AG09319 (cell line): Measurements from ENCODE around the gene TMSB4X.
A peak's percentile ranks its signal among the peaks of the same experiment; 100 is the strongest.
"Not testable (repeated sequence)": the region's sequence is repeated elsewhere in the genome, so short reads cannot be mapped to it uniquely, and the experiment has no call there.

Experiments used
- DNase-seq: peaks from one replicate; pipeline ENCODE4 v3.0.0-alpha.2; 2010; ENCODE audit warnings: low read depth; ENCODE audit errors: extremely low read depth
- TF ChIP-seq, protein P1 (sequence below): IDR thresholded peaks from 2 replicates; pipeline ENCODE4 v1.5.1; 2011; ENCODE audit warnings: low read depth, mild to moderate bottlenecking, inconsistent platforms, low read length, moderate library complexity

Gene TMSB4X

DNA sequence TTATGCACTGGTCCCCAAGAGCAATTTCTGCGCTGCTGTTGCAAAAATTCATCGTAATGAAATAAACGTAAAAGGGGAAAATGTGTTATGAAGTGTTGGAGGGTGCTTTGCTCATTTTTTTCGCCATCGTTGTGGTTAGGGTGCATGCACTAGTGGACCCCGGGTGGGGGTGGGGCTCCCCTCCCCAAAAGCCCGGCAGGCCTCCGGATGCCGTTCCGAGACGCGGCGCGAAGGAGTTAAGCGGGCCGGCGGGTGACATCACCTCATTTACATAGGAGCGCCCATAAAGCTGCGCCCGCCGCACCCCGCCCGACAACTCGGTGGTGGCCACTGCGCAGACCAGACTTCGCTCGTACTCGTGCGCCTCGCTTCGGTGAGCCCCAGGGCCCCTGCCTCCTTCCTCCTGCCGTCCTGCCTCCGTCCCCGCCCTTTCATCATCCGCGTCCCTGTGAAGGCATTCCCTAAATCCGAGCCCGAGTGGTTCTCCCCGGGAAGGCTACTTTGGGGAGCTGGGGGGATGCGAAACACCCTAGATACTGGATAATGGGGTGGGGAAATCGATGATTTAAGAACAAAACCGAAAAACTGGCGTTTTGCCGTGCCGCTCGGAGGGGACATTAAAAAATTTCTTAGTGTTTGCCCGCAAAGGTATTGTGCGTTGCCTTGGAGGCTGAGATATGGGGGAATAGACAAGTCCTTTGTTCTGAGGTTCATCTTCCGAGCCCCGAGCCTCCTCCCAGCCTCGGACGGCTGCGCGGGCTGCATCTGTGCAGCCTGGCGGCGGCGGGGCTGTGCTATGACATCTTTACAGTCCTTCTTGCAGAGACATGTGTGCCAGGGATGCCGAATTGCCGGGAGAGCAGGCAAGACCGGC, at the start of gene TMSB4X:
Gene TMSB4X, plus strand, starts transcription at position 315 of the 874 bp plus-strand sequence.
- DNase-seq: peak; percentile 74
- TF ChIP-seq, protein P1, sequence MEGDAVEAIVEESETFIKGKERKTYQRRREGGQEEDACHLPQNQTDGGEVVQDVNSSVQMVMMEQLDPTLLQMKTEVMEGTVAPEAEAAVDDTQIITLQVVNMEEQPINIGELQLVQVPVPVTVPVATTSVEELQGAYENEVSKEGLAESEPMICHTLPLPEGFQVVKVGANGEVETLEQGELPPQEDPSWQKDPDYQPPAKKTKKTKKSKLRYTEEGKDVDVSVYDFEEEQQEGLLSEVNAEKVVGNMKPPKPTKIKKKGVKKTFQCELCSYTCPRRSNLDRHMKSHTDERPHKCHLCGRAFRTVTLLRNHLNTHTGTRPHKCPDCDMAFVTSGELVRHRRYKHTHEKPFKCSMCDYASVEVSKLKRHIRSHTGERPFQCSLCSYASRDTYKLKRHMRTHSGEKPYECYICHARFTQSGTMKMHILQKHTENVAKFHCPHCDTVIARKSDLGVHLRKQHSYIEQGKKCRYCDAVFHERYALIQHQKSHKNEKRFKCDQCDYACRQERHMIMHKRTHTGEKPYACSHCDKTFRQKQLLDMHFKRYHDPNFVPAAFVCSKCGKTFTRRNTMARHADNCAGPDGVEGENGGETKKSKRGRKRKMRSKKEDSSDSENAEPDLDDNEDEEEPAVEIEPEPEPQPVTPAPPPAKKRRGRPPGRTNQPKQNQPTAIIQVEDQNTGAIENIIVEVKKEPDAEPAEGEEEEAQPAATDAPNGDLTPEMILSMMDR: no peak

DNA sequence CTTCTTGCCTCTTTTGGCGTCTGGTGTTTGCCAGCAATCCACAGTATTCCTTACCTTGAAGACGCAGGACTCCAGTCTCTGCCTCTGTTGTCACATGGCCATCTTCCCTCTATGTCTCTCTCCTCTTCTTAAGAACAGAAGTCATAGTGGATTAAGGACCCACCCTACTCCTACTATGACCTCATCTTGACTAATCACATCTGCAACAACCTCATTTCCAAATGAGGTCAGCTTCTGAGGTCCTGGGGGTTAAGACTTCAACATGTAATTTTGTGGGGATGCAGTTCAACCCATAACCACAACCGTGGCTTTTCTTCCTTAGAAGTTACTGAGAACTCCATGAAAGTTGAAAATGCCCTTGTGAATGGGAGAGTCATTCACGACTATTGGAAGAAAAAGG, 45.2 kb upstream of the TMSB4X start:
- DNase-seq: no peak
- TF ChIP-seq, protein P1: no peak

DNA sequence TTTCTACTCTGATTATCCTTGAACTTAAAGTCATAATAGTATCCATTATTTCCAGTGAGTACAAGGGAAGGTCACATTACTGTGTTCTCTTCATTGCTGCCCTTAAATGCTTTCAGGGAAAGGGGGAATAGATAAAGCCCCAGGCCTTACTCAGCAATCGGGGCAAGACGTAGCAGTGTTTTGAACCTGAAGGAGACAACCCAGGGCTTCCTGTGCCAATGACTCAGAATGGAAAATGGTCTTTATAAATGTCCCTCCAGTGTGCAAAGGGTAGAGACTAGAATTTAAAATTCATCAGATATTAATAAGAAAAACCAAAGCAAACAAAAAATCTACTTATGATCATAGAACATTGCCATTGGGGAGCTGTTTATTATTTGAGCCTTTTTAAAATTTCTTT, 44.8 kb upstream of the TMSB4X start:
- no peak for DNase-seq
- TF ChIP-seq, protein P1: no peak

DNA sequence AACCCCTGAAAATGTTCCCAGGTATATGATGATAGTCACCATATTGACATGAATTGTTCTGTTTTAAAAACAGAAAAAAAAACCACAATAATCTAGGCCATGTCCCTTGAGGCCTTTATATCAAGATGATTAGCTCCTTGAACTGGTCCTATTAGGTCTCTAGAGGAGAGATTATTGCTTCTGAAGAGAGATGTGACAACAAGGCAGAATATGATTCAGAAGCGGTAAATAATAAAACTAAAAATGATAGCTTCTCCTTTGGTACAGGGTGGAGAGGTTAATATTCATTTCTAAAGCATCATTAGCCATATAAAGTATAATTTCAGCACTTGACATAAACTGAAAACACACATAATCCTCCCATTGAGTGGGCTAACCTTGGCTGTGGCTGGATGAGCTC, 42.7 kb upstream of the TMSB4X start:
- DNase-seq: no peak
- TF ChIP-seq, protein P1: no peak

DNA sequence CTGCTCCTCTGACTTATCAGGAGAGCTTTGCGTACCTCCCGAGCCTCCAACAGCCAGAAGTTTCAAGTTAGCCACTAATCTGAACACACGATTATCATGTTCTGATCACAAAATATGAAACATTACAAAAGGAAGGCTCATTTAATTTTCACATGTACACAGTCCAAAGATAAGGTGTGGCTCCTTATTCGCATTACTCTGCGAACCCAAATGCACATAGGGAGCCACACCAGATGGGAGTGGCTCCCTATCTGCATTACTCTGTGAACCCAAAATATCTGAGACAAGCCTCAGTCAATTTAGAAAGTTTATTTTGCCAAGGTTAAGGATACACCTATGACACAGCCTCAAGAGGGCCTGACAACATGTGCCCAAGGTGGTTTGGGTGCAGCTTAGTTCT, 40.1 kb upstream of the TMSB4X start:
- TF ChIP-seq, protein P1: no peak

DNA sequence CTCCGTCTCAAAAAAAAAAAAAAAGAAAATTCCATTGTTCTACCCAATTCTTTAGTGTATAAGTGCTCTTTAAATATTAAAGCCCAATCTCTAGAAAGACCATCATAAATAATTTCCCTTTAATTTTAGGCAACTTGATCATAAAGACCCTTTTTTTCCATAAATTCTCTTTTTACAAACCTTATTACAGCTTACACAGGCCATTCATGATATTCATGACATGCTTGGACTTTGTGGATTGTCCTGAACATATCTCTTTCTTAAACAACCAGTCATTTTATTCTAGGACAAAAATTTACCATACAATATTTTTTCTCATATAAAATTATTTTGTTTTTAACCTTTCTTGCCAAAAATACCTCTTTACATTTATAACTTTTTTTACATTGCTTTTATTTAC, 38.0 kb upstream of the TMSB4X start:
- DNase-seq: no peak
- TF ChIP-seq, protein P1: no peak

More for the DNA sequence above, 40.1 kb upstream of the TMSB4X start:
- no peak for DNase-seq

DNA sequence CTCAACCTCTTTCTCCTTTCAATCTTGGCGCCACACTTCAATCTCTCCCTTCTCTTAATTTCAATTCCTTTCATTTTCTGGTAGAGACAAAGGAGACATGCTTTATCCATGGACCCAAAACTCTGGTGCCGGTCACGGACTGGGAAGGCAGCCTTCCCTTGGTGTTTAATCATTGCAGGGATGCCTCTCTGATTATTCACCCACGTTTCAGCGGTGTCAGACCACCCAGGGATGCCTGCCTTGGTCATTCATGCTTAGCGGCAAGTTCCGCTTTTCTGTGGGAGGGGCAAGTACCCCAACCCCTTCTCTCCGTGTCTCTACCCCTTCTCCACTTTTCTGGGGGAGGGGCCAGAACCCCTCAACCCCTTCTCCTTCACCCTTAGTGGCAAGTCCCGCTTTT, 34.4 kb upstream of the TMSB4X start:
- DNase-seq: not testable (repeated sequence)

DNA sequence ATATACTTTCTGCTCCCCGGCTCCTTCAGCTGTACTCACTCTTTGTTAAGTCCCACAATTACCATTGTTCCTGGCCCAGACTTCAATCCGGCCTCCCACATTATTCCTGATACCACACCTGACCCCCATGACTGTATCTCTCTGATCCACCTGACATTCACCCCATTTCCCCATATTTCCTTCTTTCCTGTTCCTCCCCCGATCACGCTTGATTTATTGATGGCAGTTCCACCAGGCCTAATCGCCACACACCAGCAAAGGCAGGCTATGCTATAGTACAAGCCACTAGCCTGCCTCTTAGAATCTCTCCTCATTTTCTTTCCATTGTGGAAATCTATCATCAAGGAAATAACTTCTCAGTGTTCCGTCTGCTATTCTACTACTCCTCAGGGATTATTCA, 31.3 kb upstream of the TMSB4X start:
- not testable (repeated sequence) for DNase-seq

DNA sequence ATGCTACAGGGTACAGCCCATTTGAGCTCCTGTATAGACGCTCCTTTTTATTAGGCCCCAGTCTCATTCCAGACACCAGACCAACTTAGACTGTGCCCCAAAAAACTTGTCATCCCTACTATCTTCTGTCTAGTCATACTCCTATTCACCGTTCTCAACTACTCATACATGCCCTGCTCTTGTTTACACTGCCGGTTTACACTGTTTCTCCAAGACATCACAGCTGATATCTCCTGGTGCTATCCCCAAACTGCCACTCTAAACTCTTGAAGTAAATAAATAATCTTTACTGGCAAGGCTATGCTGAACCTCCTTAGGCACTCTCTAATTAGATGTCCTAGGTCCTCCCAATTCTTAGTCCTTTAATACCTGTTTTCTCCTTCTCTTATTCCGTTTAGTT, 30.5 kb upstream of the TMSB4X start:
- not testable (repeated sequence) for DNase-seq
